GM21737 (cell line): ENCODE data around the gene ZBTB16.

Source experiments
- ATAC-seq: cut with Tn5 transposase; IDR thresholded peaks from one replicate; pipeline ENCODE4 v1.9.1; 2021; ENCODE audit warnings: mild to moderate bottlenecking, moderate library complexity; ENCODE audit not compliant: unreplicated experiment

The ZBTB16 gene

GRCh38 chr11:114129699-114130098, 70.2 kb downstream of the ZBTB16 start:
- ATAC-seq = no peak

GRCh38 chr11:114130115-114130576, 70.6 kb downstream of the ZBTB16 start:
- ATAC-seq = no peak

- no peak for ATAC-seq
Measured at GRCh38 chr11:114130629-114131277, 71.2 kb downstream of the ZBTB16 start.

GRCh38 chr11:114131461-114131864, 72.0 kb downstream of the ZBTB16 start:
- no peak for ATAC-seq

- ATAC-seq = no peak
Measured at GRCh38 chr11:114132417-114132816, 72.9 kb downstream of the ZBTB16 start.

GRCh38 chr11:114132944-114133394, 73.5 kb downstream of the ZBTB16 start:
- ATAC-seq = no peak

GRCh38 chr11:114133548-114134329, 74.2 kb downstream of the ZBTB16 start:
- ATAC-seq = no peak

- ATAC-seq = no peak
Measured at GRCh38 chr11:114134870-114135269, 75.4 kb downstream of the ZBTB16 start.

GRCh38 chr11:114135737-114136151, 76.2 kb downstream of the ZBTB16 start:
- no peak for ATAC-seq

- no peak for ATAC-seq
Measured at GRCh38 chr11:114136686-114137640, 77.5 kb downstream of the ZBTB16 start.

- ATAC-seq = no peak
Measured at GRCh38 chr11:114137838-114138237, 78.3 kb downstream of the ZBTB16 start.

- ATAC-seq = no peak
Measured at GRCh38 chr11:114138411-114138810, 78.9 kb downstream of the ZBTB16 start.

- ATAC-seq = no peak
Measured at GRCh38 chr11:114140826-114141225, 81.3 kb downstream of the ZBTB16 start.

GRCh38 chr11:114141863-114142580, 82.5 kb downstream of the ZBTB16 start:
- no peak for ATAC-seq

- no peak for ATAC-seq
Measured at GRCh38 chr11:114142707-114143106, 83.2 kb downstream of the ZBTB16 start.

GRCh38 chr11:114145166-114145775, 85.8 kb downstream of the ZBTB16 start:
- no peak for ATAC-seq

GRCh38 chr11:114147375-114148012, 88.0 kb downstream of the ZBTB16 start:
- ATAC-seq = no peak

GRCh38 chr11:114148013-114148382, 88.5 kb downstream of the ZBTB16 start:
- ATAC-seq = no peak

GRCh38 chr11:114149689-114150407, 90.3 kb downstream of the ZBTB16 start:
- ATAC-seq = no peak
